GM12875 (cell line): ENCODE results near the gene SLC35A5.

ENCODE experiments used
- H3K4me3 ChIP-seq: one replicate; pipeline ENCODE4 v1.5.1; 2011; ENCODE audit warnings: low read depth, low read length, control low read depth
- CTCF ChIP-seq: IDR thresholded peaks from 2 replicates; pipeline ENCODE4 v1.5.1; 2011; ENCODE audit warnings: low read depth, mild to moderate bottlenecking, control low read depth, inconsistent platforms, low read length, moderate library complexity, borderline replicate concordance; ENCODE audit not compliant: insufficient read depth

SLC35A5 gene

DNA sequence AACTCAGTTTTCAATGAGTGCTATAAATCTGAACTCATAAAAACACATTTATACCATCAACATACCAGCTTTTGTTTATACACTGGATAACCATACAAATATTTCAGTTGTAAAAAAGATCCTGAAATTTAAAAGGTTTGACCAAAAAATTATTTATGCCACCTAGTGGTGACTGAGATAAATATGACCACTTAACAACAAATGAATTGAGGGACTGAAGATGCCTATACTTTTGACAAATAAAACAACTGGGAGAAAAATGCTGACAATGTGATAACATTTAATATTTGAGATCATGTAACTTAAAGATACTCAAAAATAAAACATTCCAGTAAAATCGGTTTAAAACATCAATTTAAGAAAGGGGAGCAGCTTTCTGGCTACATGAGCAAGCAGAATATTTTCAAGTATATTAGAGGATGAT, 30.5 kb upstream of the SLC35A5 start:
- TF ChIP-seq CTCF = no peak
- no peak overlapping the region for H3K4me3 ChIP-seq

- no peak for TF ChIP-seq CTCF
- H3K4me3 ChIP-seq = no peak overlapping the region
Measured at GRCh38 chr3:112539825-112540650, 21.8 kb upstream of the SLC35A5 start.

DNA sequence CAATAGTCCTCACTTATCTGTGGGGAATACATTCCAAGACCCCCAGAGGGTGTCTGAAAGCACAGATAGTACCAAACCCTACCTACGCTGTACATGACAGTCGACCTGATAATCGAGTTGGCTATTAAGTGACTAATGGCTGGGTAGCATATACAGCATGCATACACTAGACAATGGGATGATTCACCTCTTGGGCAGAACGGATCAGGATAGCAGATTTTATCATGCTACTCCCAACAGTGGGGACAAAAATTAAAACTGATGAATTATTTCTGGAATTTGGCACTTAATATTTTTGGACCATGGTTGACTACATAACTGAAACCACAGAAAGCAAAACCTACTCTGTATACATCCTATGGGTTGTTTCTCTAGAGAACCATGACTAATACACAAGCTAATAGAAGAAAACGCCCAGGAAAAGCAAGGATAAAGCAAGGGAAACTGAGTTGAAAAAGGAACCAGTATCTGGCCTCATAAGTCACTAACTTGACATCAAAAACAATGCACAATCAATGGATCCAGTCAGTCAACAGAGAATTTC, 15.6 kb upstream of the SLC35A5 start:
- no peak for TF ChIP-seq CTCF
- no peak overlapping the region for H3K4me3 ChIP-seq

DNA sequence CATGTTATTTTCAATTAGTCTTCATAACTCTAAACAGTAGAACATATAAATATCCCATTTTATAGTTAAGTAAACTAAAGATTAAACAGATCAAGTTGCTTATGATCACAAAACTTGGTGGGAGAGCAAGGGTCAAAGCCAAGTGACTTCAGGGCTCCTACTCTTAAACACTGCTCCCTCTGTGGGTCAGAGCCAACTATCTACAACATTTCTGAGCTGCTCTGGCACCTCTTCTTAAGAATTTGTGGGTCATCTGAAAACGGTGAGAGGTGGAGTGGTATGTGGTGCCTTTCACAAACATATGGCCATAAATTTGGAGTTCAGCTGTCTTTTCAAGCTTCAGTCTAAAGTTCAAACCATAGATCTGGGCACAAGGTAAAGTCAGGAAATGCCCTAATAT, 11.0 kb upstream of the SLC35A5 start:
- no peak for TF ChIP-seq CTCF
- no peak overlapping the region for H3K4me3 ChIP-seq

DNA sequence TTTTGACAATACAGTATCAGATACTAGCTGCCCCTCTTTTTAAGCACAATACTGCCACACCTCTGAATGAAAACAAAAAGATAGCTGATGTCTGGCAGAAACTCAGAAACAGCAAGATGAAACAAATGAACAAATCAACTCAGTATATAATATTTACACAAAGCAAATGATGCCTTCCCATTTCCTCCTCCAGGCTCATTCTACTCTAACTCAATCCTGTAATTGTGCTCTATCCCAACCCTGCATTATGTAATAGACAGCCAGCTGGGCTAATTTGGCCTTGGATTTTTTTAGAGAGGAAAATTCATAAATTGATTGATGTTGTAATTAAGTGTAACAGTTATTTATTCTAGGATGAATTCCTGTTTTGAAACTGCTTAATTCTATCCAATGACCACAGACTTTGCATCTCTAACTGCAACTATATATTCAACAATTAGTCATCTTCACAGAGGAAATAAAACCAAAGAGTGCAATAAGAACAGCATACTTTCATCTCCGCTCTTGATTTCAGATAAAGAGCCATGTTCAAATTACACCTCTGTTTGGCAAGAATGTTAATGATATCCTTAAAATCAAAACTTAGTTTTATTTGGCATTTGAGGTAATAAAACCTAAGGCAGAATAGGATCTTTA, 6.2 kb upstream of the SLC35A5 start:
- no peak overlapping the region for H3K4me3 ChIP-seq
- TF ChIP-seq CTCF = no peak

DNA sequence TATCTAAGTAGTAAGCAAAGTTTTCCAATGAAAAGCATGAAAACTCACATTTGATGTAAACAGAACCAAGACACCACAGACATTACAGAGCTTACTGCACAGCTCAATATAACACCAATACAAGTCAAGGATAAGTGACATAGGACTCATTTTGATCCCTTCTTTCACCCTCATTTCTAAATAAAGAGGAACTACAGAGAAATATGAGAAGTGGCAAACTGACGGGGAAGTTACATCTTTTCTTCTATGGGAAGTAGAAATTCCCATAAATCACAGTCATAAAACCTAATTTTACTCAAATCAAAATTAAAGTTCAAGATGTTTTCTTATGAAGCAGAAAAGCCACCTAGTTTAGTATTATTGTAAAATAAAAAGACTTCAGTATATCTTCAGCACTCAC, 3.9 kb upstream of the SLC35A5 start:
- no peak for TF ChIP-seq CTCF
- H3K4me3 ChIP-seq = no peak overlapping the region
